H1 (cell line): ENCODE data around the gene SPATA4. TPM values are rescaled to one million over a fixed set of nuclear protein-coding genes. Genes with fewer than 3 reads are reported as not detected.

Source experiments
- E2F6 ChIP-seq: IDR thresholded peaks from 2 replicates; pipeline ENCODE4 v1.6.1; 2012; ENCODE audit warnings: inconsistent platforms
- NRF1 ChIP-seq: IDR thresholded peaks from 2 replicates; pipeline ENCODE4 v1.6.1; 2011; ENCODE audit warnings: mild to moderate bottlenecking, low read depth, low read length, improper control_type of control experiment
- RFX5 ChIP-seq: IDR thresholded peaks from 2 replicates; pipeline ENCODE4 v1.6.1; 2011; ENCODE audit warnings: low read depth, low read length, improper control_type of control experiment, borderline replicate concordance
- RNF2 ChIP-seq: fragments of 200-900, 300-1000 bp; sonication (generic); IDR thresholded peaks from 2 replicates; pipeline ENCODE4 v1.7.1; 2016; ENCODE audit warnings: borderline replicate concordance, low read depth, mild to moderate bottlenecking, antibody characterized with exemption, low read length; ENCODE audit not compliant: poor library complexity, severe bottlenecking; ENCODE audit errors: missing control alignments
- SIN3A ChIP-seq, 2 experiments: IDR thresholded peaks in 1 of 2; conservative IDR thresholded peaks in 1 of 2; 2 replicates each; pipeline ENCODE4 v1.6.1; 2011 to 2012; ENCODE audit warnings: low read length in 2 of 2, improper control_type of control experiment in 1 of 2, low read depth in 1 of 2, mild to moderate bottlenecking in 1 of 2
- SP2 ChIP-seq: IDR thresholded peaks from 2 replicates; pipeline ENCODE4 v1.6.1; 2012; ENCODE audit warnings: mild to moderate bottlenecking, low read length, inconsistent platforms
- polyA plus RNA-seq, 7 experiments: library from polyadenylated mRNA; depleted of rRNA in 3 of 7; stranded (reverse) in 5 of 7; unstranded in 2 of 7; fragments of >200 nt in 5 of 7; fragments of 200-250 nt in 2 of 7; gene quantifications; 1 replicate in 5 of 7; 2 replicates in 1 of 7; 4 replicates in 1 of 7; pipeline versions ENCODE4 v1.2.1 to v1.2.3, GENCODE V29; 2011 to 2013; ENCODE audit warnings: missing spikeins in 2 of 7, mixed read lengths in 2 of 7
- total RNA-seq: library from RNA; stranded (reverse); fragmentation: NEBNext Ultra II Directional; extraction: Animal tissue kit (Norgen Biotek cat#: 25700); gene quantifications from 2 replicates; pipeline ENCODE4 v1.2.1, GENCODE V29; 2021

SPATA4 gene
- total and polyA plus RNA-seq, 2 of the 8 experiments (the other 6 are each of a cell fraction or from before 2014, with no cell fraction given): not detected

- TF ChIP-seq E2F6: no peak
- TF ChIP-seq SIN3A (conservative IDR thresholded peaks at IDR 0.05 in 1 of 2, IDR thresholded peaks at IDR 0.05 in 1 of 2; ENCODE audit: low read depth in 1 of 2, low read length in 2 of 2): no peak
- no peak for TF ChIP-seq RFX5
- no peak for TF ChIP-seq RNF2
- no peak for TF ChIP-seq NRF1
- TF ChIP-seq SP2: no peak
These were observed 35.5 kb upstream of the SPATA4 start (continued) for GRCh38 chr4:176230836-176231235.
